ENCODE data around the gene NT5DC2.

DNA sequence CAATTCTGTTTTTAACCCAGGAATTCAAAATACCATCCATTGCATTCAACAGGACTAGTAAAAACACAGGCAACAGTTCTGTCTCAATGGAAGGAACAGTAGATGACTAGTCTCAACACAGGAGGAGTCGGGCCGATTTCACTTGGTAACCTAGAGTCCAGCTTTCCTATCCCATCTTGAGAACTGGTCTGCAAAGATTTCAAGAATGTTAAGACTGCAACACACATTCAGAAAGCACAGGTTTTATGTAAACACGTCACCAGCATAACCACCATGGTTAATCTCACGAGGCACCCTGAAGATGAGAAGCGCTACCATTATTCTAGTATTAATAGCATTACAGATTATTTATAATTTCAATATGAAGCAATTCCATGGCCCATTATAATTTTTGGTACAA lies 24.8 kb upstream of the NT5DC2 start:
- TF ChIP-seq CTCF (IDR thresholded peaks at IDR 0.05) (no peak), POLR2A (IDR thresholded peaks at IDR 0.05) (no peak)

Data from testis (tissue), 2 donors.